Hindlimb muscle (tissue), 1 donor: ENCODE results near the gene LIMCH1. TPM values are rescaled to one million over a fixed set of nuclear protein-coding genes. Genes with fewer than 3 reads are reported as not detected.

Experiments
- DNase-seq: peaks from one replicate; pipeline ENCODE4 v3.0.0-alpha.2; 2013
- polyA plus RNA-seq: library from polyadenylated mRNA; unstranded; fragments of 120-200 nt; gene quantifications from one replicate; pipeline ENCODE4 v1.2.1, GENCODE V29; 2013; ENCODE audit not compliant: insufficient read length

LIMCH1 gene
- polyA plus RNA-seq, 1 donor: 122 TPM

DNA sequence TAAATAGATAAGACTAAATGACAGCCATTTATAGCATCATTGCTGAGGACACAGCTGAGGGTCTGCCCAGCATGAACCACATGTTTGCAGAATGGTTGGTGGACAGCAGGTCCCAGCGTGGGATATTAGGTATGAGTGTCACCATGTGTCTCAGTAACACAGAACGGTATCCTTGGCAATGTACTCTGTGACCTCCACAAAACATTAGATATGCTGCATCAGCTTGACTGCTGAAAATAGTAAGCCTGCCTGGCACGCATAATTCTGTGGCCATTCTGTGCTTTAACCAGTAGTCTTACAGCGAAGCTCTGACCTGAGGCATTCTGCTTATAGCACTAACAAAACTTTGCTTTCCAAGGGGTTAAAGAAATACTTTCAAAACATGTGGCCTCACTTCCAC lies 32.0 kb downstream of the LIMCH1 start:
- no peak for DNase-seq

DNA sequence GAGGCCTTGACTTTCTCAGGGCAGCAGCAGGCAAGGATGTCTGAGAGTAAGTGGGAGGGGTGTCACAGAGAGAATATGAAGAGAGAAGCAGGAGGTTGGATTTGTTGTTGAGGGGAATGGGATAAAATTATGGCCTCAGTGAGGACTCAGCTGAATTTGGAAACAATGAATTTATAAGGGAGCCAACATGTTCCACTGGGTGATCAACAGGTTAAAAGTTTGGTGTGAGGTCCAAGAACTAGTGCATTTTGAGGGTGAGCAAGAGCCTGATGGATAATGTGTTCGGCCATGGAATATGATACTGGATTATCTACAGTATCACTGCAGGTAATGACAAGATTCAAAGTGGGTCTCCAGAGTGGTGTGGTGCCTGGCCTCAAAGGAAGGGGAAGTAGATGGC lies 33.5 kb downstream of the LIMCH1 start:
- DNase-seq: no peak

DNA sequence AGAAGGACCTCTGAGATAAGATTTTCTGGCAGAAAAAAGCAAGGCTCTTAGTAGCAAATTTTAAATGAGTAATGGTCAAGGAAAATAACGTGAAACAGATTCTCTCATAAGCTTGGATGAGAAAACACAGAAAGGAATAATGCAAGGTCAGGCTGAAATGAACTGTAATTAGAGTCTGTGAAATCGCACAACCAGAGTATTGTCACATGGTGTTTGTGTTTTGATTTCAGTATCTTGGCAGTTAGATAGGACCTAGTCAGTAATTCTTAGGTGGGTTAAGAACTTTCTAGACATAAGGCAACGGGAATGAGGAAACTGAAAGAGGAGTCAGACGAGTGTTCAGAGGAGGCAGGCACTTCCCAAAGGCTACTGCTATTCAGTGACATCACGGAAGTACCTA lies 34.6 kb downstream of the LIMCH1 start:
- no peak for DNase-seq

DNA sequence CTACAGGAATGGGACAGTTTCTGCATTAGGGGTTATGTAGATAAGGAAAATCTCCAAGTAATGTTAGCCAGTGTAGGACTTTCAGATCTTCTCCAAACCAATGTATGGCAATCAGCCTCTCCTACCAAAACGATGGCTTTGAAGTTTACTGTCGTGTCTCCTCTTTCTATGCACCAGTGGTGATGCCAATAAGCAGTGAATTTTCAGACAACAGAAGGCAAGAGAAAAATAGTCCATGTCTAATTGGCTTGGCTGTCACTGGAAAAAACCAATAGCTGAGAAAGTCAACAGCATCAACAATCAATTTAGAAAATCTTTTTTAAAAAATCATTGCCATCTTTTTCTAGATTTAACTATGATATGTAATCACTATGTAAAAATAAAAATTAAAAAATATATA lies 35.0 kb downstream of the LIMCH1 start:
- no peak for DNase-seq

DNA sequence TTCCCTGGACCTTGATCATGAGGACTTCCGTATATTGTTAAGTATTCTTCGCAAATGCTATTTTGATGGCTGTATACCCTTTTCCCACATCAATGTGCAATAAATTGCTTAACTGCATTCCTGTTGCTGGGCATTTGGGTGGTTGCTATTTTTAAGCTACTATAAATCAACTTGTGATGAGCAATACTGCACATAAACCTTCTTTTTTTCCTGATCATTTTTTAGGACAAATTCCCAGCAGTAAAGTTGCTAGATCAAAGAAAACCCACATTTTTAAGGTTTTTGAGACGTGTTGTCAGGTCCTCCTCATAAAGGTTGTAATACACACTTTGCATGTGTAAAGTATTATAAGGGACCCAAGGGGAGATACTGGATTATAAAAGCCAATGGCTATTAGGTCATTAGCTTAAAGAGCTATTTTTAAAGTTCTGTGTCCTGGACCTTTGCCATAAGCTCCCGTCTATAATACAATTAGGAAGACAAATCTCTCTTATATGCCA lies 35.6 kb downstream of the LIMCH1 start:
- DNase-seq: no peak

GRCh38 chr4:41575207-41575606 lies 37.2 kb downstream of the LIMCH1 start:
- DNase-seq: no peak

GRCh38 chr4:41575665-41576064 lies 37.7 kb downstream of the LIMCH1 start:
- DNase-seq: no peak

GRCh38 chr4:41579043-41579442 lies 41.1 kb downstream of the LIMCH1 start:
- DNase-seq: no peak

- no peak for DNase-seq
These were observed 41.6 kb downstream of the LIMCH1 start for GRCh38 chr4:41579526-41579925.

DNA sequence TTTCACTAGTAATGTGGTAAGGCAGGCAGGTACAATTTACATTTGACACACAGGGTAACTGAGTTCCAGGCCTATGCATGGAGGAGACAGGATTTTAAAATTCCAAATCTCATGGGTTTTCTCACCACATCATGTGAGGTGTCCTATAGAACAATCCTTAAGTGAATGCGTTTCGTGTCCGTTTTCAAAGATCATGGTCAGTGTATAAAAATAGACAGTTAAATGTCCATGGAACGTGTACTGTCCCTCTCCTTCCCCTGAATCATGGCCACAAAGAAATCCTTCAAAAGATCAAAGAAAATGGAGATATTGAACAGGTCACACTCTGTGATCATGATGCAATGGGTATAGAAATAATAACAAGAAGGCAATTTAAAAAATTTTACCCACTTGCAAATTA lies 42.0 kb downstream of the LIMCH1 start:
- no peak for DNase-seq

- no peak for DNase-seq
These were observed 48.8 kb downstream of the LIMCH1 start for GRCh38 chr4:41586675-41587225.

- no peak for DNase-seq
These were observed 49.3 kb downstream of the LIMCH1 start for GRCh38 chr4:41587286-41587685.

- DNase-seq: peak; percentile 33
These were observed 52.6 kb downstream of the LIMCH1 start for GRCh38 chr4:41590591-41590990.

DNA sequence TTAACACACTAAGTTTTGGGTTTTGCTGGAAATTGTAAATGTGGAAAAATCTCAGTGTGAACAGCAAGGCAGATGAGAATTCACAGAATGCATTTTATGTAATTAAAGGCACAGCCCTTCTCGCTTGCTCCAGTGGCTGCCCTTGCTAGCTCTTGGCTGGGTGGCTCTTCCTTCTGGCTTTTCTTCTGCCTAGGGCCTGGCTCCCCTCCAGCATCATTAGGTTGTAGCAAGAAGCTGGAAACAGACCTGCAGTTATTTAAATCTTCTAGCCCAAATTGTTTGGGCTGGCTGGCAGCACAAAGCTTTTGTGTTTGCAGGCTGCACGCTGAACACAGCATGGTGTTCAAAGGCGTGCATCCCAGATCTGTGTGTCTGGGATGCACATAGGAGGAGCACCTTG lies 56.5 kb downstream of the LIMCH1 start:
- peak; percentile 36 for DNase-seq

DNA sequence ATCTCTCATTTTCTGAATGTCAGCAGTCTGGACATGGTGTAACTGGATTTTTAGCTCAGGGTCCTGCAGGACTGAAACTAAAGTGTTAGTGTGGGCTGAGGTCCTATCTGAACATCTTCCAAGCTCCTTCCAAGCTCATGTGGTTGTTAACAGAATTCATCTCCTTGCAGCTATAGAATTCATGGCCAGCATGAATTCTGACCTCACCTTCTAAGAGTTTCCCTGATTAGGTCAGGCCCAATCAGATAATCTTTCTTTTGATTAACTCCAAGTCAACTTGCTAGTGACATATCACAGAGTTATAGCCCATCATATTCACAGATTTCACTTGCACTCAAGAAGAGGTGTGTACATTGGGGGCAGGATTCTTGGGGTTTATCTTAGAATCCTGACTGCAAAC lies 59.5 kb downstream of the LIMCH1 start:
- no peak for DNase-seq

GRCh38 chr4:41598580-41598979 lies 60.6 kb downstream of the LIMCH1 start:
- no peak for DNase-seq

GRCh38 chr4:41599192-41599786 lies 61.3 kb downstream of the LIMCH1 start:
- DNase-seq: no peak

DNA sequence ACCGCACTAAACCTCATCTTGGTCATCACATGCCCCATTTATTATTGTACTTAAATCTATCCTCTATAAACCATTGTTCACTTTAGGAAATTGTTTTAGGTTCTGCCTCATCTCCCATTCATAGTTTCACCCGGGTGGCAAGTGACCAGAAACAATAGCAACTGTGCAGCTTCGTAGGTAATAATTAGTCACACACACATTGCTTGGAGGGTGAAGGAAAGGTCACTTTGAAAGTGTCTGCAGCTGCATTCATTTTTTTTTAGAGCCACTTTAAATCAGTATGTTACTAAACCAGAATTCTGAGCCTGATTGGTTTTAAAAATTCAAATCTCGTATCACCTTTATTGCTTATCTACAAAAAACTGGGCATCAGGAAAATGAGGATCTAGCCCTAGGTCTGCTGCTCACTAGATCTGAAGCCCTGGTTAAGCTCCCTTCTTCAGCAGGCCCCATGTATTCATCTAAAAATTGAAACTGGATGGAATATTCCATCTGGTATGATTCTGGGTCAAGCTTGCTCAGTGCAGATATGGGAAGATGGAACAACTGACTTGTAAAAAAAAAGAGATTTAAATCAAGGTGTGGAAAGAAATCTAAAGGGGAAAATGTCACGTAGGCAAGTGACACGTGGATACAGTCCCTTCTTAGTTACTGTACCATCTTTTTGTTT lies 62.4 kb downstream of the LIMCH1 start:
- DNase-seq: no peak

- no peak for DNase-seq
These were observed 63.1 kb downstream of the LIMCH1 start for GRCh38 chr4:41601025-41601424.

- no peak for DNase-seq
These were observed 64.2 kb downstream of the LIMCH1 start for GRCh38 chr4:41602113-41602512.

- no peak for DNase-seq
These were observed 65.0 kb downstream of the LIMCH1 start for GRCh38 chr4:41602886-41603498.

DNA sequence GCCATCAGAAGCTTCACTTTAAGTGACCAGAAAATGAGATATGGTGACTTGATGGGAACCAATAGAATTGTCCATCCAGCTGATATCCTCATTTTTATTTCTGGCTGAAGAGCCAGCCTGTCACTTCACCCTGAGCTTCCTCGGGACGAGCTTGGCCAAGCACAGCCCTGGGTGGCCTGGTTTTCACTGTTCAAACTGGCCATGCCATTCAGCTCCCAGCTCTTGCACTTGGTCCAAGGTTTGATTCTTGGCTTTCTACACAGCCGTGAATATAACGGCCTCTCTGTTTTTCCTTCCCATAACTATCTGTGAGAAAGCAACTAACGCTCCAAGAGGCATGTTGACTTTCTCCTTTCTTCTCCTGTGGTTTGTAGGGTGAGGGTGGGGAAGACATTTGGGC lies 71.9 kb downstream of the LIMCH1 start:
- DNase-seq: no peak

GRCh38 chr4:41610474-41610873 lies 72.5 kb downstream of the LIMCH1 start:
- no peak for DNase-seq
